Hindlimb muscle (tissue), 1 donor: Measurements from ENCODE around the gene SPANXN5. TPM values are rescaled to one million over a fixed set of nuclear protein-coding genes. Genes with fewer than 3 reads are reported as not detected.
"Not testable (repeated sequence)": the region's sequence is repeated elsewhere in the genome, so short reads cannot be mapped to it uniquely, and the experiment has no call there.

Experiments used
- DNase-seq: peaks from one replicate; pipeline ENCODE4 v3.0.0-alpha.2; 2013
- polyA plus RNA-seq: library from polyadenylated mRNA; unstranded; fragments of 120-200 nt; gene quantifications from one replicate; pipeline ENCODE4 v1.2.1, GENCODE V29; 2013; ENCODE audit not compliant: insufficient read length

The SPANXN5 gene, protein sequence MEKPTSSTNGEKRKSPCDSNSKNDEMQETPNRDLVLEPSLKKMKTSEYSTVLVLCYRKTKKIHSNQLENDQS
- not detected for polyA plus RNA-seq

DNA sequence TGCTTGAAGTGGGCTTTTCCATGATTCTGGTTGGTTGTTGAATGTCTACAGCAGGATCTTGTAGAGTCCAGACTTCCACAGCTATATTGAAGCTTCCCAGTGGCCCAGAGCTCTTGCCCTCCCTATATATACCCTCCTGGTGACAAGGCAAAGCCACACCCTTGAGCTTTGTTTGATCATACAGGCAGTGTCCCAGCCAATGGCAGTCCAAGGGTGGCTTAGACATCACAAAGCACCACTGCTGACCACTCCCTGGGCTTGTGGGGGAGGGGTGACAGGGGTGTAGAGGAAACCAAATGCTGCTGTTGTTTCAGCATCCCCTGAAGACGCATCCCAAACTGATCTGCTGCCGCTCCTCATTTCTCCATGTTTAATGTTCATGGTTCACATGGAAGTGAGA, at the start of gene SPANXN5:
SPANXN5 (minus strand) TSS at position 101 of the 400 bp plus-strand sequence; CDS start at position 22, 79 bp downstream.
- not testable (repeated sequence) for DNase-seq

DNA sequence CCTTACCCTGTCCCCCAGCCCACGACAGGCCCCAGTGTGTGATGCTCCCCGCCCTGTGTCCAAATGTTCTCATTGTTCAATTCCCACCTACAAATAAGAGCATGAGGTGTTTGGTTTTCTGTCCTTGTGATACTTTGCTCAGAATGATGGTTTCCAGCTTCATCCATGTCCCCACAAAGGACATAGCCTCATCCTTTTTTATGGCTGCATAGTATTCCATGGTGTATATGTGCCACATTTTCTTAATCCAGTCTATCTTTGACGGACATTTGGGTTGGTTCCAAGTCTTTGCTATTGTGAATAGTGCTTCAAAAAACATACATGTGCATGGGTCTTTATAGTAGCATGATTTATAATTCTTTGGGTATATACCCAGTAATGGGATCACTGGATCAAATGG, 46.4 kb upstream of the SPANXN5 start:
- not testable (repeated sequence) for DNase-seq

DNA sequence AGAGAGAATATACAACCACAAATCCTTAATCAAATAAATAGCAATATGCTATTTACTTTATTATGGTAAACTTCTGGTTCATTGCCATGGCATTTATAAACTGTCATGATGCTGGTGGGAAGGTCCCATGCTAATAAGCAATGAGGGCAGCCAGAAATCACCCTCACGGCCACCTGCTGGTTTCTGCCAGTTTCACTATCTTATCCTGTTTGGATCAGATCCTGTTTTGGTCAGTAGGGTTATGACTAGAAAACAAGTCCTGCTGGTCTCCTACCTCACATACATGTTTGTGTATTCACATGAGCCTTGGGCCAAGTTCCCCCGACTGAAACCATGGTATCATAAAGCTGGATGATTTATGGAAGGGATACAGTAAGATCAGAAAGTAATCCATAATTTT, 41.9 kb upstream of the SPANXN5 start:
- no peak for DNase-seq

DNA sequence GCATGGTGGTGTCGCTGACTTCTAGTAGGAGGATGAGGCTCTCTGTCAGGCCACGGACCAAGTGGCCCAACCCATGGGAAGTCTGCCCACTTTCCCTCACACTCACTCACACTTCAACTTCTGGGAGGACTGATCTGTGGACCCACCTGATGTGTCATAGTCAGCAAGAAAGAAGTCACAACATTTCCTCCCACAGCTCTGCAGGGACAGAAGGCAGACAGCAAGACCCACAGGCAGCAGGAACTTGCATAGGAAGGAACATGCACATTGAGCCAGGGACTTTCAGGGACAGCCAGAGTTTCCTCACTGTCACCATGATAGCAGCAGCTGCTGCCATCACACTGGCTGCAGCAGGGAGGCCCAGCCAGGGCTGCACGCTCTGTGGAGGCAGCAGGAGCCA, 33.3 kb upstream of the SPANXN5 start:
- no peak for DNase-seq

DNA sequence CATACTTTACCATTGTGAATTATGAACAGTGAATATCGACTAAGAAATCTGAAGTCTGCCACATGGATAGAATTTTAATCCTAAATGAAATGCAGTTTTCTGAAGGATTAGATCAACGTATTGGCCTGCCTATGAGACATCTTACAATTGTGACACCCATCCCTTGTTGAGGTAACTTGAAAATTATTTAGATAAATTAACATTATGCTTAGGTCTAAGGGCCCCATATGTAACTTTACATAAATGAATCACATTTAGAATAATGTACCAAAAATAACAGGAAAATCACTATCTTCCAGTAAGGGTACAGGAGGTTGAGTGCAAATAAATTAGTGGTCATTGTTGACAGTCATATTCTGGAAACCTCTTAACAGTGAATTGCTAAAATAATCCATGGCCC, 27.4 kb upstream of the SPANXN5 start:
- DNase-seq = no peak

DNA sequence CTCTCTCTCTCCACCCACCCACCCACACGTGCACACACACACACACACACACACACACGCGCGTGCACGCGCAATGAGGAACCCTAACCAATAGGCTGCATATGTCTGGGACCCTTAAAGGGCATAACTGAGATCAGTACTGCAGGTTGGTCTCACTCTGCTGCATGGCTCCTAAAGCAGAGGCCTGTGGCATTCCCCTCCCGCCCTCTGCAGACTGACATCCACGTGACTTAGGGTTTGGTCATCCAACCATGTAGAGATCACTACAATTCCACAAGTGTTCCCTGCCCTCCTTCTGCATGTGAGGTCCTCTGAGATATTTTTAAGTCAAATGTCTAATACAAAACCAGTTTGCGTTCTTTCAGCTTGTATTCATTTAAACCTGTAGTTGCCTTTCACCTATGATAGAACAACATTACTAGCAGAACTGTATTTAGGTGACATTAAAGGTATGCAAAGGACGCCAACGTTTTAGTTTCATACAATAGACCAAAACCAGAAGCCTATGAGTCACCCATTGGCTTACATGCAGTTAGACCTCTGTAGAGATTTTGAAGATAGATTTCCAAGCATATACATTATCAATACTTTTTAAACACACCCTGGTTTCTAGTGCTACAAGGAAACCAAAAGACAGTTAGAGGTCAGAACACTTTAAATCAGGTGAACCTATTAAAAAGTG, 24.0 kb upstream of the SPANXN5 start:
- no peak for DNase-seq

DNA sequence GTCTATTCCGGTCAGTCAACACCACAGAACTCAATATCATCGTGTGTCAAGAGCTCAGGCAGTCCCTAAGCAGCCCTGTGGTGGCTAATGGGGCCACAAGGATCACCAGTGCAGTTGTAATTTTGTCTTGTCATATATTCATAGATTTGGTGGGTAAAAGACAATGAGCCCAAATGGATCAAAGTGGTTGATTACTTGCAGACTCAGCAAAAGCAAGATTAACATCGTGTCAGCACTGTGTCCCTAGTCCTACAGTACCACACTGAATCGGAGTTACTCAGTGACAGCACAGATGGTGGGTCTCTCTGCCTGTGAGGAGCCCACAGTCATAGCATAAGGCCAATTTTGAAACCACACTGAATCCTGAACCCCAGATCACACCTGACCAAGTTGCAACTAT, 22.6 kb upstream of the SPANXN5 start:
- DNase-seq = no peak

DNA sequence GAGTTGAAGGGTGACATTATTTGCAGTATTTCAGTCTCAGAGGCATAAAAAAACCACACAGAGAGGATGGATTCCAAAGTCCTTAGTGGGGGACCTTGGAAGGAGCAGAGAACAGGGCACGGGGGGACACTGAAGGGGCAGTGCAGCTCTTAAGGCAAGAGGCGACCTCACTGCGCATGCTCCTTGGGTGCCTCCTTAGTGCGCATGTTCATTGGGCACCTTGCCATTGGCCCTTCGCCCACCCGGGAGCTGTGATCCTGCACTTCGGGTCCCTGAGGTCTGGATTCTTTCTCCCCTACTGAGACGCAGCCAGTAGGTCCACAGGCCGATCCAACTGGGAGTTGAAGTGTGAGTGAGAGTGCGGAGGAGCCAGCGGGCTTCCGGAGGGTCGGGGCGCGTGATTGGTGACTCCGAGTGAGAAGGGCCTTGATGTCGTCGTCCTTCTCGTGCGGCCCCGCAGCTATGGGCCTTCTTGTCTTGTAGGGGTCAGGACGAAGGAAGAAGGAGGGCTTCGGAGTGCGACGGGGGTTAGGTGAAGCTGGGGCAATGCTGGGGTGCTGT, 13.9 kb upstream of the SPANXN5 start, which contains the start of gene XAGE5:
XAGE5 (plus strand) TSS at position 223 of the 561 bp plus-strand sequence. CDS start 1,280 bp downstream, outside the sequence.
- DNase-seq = no peak

DNA sequence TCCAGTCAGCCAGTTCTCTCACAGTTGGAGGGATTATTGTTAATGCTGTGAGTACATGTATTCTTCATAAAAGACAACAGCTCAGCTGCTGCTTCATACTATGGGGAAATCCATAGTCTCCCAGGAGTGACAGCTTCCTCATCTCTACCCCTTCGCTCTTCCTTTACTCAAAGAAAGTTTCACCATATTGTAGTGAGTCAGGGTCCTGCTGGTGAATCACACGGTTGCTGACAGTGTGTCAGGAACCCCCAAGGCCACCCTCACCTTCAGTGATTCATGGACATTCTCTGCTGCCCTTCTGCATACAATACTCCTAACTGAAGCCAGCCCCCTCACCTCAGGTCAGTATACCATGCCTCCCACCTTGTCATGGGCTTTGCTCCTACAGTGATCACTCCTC, 7.6 kb upstream of the SPANXN5 start:
- DNase-seq = not testable (repeated sequence)

DNA sequence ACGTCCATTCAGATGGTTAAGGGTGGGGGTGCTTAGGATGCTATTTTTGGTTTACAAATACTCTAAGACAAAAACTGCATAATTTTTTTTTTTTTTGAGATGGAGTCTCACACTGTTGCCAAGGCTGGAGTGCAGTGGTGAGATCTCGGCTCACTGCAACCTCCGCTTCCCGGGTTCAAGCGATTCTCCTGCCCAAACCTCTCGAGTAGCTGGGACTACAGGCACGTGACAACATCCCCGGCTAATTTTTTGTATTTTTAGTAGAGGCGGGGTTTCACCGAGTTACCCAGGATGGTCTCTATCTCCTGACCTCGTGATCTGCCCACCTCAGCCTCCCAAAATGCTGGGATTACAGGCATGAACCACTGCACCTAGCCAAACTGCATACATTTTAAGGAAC, 23.7 kb downstream of the SPANXN5 start:
- DNase-seq = not testable (repeated sequence)

DNA sequence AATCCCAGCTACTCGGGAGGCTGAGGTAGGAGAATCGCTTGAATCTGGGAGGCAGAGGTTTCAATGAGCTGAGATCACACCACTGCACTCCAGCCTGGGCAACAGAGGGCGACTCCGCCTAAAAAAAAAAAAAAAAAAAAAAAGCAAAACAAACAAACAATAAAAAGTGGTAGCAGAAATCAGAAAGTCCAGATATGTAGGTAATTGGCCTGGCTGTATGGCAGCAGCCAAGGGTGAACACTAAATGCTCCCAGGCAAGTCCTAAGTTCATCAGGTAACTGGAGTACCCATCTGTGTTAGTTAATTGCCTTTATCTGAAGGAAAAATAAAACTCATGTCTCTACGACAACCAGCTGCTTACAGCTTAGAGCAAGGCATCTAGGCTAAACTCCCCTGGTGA, 31.2 kb downstream of the SPANXN5 start:
- DNase-seq = not testable (repeated sequence)

DNA sequence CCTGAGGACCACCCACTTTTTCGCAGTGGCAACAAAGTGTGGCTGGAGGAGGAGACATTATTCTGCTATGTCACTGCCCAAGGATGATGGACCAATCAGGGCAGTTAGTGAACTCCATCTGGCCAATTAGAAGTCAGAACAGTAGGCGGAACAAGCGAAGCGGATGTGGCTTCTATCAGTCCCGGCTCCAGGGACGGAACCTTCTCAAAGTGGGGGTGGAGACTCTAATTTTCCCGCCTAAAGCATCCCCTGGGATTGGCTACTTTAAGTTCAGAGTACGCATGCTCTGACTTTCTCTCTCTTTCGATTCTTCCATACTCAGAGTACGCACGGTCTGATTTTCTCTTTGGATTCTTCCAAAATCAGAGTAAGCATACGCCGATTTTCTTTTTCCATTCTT, 46.3 kb downstream of the SPANXN5 start, which contains the start of gene SSX2B:
SSX2B (plus strand) TSS at position 301 of the 400 bp plus-strand sequence. CDS start 1,429 bp downstream, outside the sequence.
- DNase-seq = not testable (repeated sequence)

Other genes with a start within 250 kb of the SPANXN5 start
- not detected for gene SSX7, start 142.5 kb downstream of the SPANXN5 start, polyA plus RNA-seq
- gene SSX2, start 90.2 kb downstream of the SPANXN5 start, polyA plus RNA-seq = not detected
- not detected for gene SSX2B, start 46.2 kb downstream of the SPANXN5 start, polyA plus RNA-seq
- gene XAGE5, start 13.9 kb upstream of the SPANXN5 start, polyA plus RNA-seq = 0.39 TPM
- not detected for gene XAGE3, start 70.7 kb upstream of the SPANXN5 start, polyA plus RNA-seq
- gene FAM156B, start 99.9 kb upstream of the SPANXN5 start, polyA plus RNA-seq = 17.9 TPM
- gene FAM156A, start 161.1 kb upstream of the SPANXN5 start, polyA plus RNA-seq = 28.9 TPM